ENCODE results near the gene DLX2. TPM values are rescaled to one million over a fixed set of nuclear protein-coding genes. Genes with fewer than 3 reads are reported as not detected.
A peak's percentile ranks its signal among the peaks of the same experiment; 100 is the strongest.
"Not testable (repeated sequence)": the region's sequence is repeated elsewhere in the genome, so short reads cannot be mapped to it uniquely, and the experiment has no call there.

Gene DLX2
- total RNA-seq, 3 donors from 2014 or later: 0.35 TPM; not detected in 2

GRCh38 chr2:172128484-172128883 is 25.8 kb upstream of the DLX2 start:
- Histone ChIP-seq H3K9me3 (no peaks in the 10 kb centered on the region), H3K36me3 (ENCODE audit: low read depth) (no peaks in the 10 kb centered on the region), H3K4me1 (ENCODE audit: low read depth) (no peaks in the 10 kb centered on the region), H3K4me3 (no peak overlapping the region)
- no peak for DNase-seq
- TF ChIP-seq, protein P1, sequence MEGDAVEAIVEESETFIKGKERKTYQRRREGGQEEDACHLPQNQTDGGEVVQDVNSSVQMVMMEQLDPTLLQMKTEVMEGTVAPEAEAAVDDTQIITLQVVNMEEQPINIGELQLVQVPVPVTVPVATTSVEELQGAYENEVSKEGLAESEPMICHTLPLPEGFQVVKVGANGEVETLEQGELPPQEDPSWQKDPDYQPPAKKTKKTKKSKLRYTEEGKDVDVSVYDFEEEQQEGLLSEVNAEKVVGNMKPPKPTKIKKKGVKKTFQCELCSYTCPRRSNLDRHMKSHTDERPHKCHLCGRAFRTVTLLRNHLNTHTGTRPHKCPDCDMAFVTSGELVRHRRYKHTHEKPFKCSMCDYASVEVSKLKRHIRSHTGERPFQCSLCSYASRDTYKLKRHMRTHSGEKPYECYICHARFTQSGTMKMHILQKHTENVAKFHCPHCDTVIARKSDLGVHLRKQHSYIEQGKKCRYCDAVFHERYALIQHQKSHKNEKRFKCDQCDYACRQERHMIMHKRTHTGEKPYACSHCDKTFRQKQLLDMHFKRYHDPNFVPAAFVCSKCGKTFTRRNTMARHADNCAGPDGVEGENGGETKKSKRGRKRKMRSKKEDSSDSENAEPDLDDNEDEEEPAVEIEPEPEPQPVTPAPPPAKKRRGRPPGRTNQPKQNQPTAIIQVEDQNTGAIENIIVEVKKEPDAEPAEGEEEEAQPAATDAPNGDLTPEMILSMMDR (IDR thresholded peaks at IDR 0.05): no peak
- intact Hi-C loops (cut with DNase I, micrococcal nuclease): no loop called here
- ATAC-seq: peak; percentile 88

DNA sequence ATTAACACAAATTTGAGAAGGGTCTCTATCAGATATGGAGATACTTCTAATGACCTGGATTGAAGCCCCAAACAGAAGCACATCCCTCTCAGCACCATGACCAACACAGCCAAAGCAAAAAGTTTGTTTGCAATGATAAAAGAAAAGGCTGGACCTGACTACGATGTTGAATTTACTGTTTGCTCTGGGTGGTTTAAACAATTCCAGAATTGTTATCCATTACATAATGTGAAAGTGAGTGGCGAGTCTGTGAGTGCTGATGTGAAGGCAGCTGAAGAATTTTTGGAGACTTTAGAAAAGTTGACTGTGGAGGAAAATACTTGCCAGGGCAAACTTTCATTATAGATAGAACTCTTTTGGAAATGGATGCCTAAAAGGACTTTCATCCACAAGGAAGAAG is 17.4 kb upstream of the DLX2 start:
- ATAC-seq (no peak), DNase-seq (no peak)
- TF ChIP-seq, protein P1 (IDR thresholded peaks at IDR 0.05): no peak
- intact Hi-C loops (cut with DNase I, micrococcal nuclease): no loop called here
- H3K4me3 ChIP-seq: no peak overlapping the region
- no peaks in the 10 kb centered on the region for H3K36me3 ChIP-seq (ENCODE audit: low read depth)
- H3K9me3 ChIP-seq: no peaks in the 10 kb centered on the region
- H3K4me1 ChIP-seq (ENCODE audit: low read depth): no peaks in the 10 kb centered on the region

DNA sequence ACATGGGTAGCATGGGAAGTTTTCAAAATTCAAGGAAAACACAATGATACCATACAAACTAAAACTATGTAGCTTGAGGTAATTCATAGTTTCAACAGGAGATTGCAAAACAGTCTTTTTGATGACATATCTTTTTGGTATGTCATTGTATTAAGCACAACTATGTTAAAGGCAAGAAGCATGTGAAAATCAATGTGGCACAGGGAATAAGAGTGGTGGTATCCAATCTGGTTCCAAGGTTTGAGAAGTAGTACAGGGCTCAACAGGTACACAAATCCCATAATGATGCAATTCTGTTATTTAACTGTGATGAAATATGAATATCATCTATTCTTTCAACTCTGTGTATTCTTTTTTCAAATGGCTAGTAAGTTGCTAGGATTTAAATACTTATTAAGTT is 16.4 kb upstream of the DLX2 start:
- Histone ChIP-seq H3K4me1 (ENCODE audit: low read depth) (no peaks in the 10 kb centered on the region), H3K9me3 (no peaks in the 10 kb centered on the region), H3K36me3 (ENCODE audit: low read depth) (no peaks in the 10 kb centered on the region), H3K4me3 (no peak overlapping the region)
- intact Hi-C loops (cut with DNase I, micrococcal nuclease): no loop called here
- TF ChIP-seq, protein P1 (IDR thresholded peaks at IDR 0.05): no peak
- no peak for ATAC-seq
- no peak for DNase-seq

DNA sequence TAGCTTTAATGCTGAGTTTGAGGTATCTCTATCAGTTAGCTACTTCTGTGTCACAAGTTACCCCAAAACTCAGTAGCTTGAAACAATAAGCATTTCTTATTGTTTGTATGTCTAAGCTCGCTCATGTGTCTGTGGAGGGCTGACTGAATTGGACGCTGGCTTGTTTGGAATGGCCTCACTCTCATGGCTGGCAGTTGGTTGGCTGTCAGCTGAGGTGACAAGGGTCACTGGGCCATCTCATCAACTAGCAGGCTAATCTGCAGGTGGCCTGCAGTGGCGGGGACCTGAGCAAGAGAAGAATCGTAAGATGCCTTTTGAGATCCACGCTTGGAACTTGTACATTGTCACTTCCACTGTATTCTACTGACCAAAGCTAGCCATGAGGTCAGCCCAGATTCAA is 13.4 kb upstream of the DLX2 start:
- intact Hi-C loops (cut with DNase I, micrococcal nuclease): no loop called here
- ATAC-seq: no peak
- DNase-seq: no peak

GRCh38 chr2:172114579-172114978 is 11.9 kb upstream of the DLX2 start:
- H3K36me3 ChIP-seq (ENCODE audit: low read depth): no peaks in the 10 kb centered on the region
- H3K4me3 ChIP-seq: no peak overlapping the region
- H3K9me3 ChIP-seq: no peaks in the 10 kb centered on the region
- intact Hi-C loops (cut with DNase I, micrococcal nuclease): no loop called here
- no peaks in the 10 kb centered on the region for H3K4me1 ChIP-seq (ENCODE audit: low read depth)
- DNase-seq: no peak
- TF ChIP-seq, protein P1 (IDR thresholded peaks at IDR 0.05): no peak
- ATAC-seq: no peak

More for the DNA sequence above, 13.4 kb upstream of the DLX2 start:
- Histone ChIP-seq H3K4me3 (no peak overlapping the region), H3K4me1 (ENCODE audit: low read depth) (no peaks in the 10 kb centered on the region), H3K36me3 (ENCODE audit: low read depth) (no peaks in the 10 kb centered on the region), H3K9me3 (no peaks in the 10 kb centered on the region)
- TF ChIP-seq, protein P1 (IDR thresholded peaks at IDR 0.05): no peak

- intact Hi-C loops (cut with DNase I, micrococcal nuclease); ATAC-seq; DNase-seq; H3K4me3 ChIP-seq; H3K9me3 ChIP-seq; H3K4me1 ChIP-seq (ENCODE audit: low read depth); H3K36me3 ChIP-seq (ENCODE audit: low read depth): not testable (repeated sequence)
Observed at GRCh38 chr2:172114176-172114575, 11.5 kb upstream of the DLX2 start.

Measured in mucosa of descending colon (tissue), 3 donors.